ENCODE data around the gene KLHL29. TPM values are rescaled to one million over a fixed set of nuclear protein-coding genes. Genes with fewer than 3 reads are reported as not detected.

Gene KLHL29
- total and polyA plus RNA-seq, 2 of the 13 experiments (the other 11 are each of a cell fraction or from before 2014, with no cell fraction given) = 0.01 TPM; not detected in 1

DNA sequence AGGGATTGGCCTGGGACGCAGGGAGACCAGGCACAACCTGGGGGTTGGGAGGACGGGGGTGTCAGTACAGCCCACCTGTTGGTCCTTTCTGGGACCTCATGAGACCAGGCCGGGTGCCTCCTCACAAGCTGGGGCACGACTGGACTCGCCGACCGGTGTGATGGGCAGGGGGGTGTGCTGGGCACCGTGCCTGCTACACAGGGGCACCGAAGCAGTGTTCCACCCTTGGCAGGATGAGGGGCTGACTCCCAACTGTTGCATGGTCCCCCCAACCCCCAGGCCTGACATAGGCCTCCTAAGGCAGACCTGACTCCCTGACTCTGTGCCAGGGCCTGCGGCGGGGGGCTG is 285.2 kb downstream of the KLHL29 start:
- no peak for DNase-seq (ENCODE audit: low spot score)
- no peaks in the 10 kb centered on the region for H3K79me2 ChIP-seq (ENCODE audit: insufficient read depth, low read length)
- no peak overlapping the region for H2AFZ ChIP-seq (ENCODE audit: low read length)
- TF ChIP-seq ARID4A (CRISPR knock-in tag; IDR thresholded peaks at IDR 0.05; ENCODE audit: borderline replicate concordance) (peak; percentile 11; the same call in 1 of the 2 replicates), HDAC6 (IDR thresholded peaks at IDR 0.05; ENCODE audit: low read depth, low read length) (no peak), THAP9 (CRISPR knock-in tag; IDR thresholded peaks at IDR 0.05; ENCODE audit: borderline replicate concordance) (0 out of 2 replicates have a peak, but pooled peaks have one; percentile 4), NRL (CRISPR knock-in tag; IDR thresholded peaks at IDR 0.05; ENCODE audit: borderline replicate concordance) (0 out of 2 replicates have a peak, but pooled peaks have one; percentile 18)
- peak overlapping the region in 1 of 3 experiments; percentile 32; a peak in 1 of 6 replicates for H3K4me3 ChIP-seq (replicated peaks in 1 of 3; ENCODE audit: insufficient read depth in 1 of 3, low read depth in 2 of 3, low read length in 3 of 3)
- in situ Hi-C loops (cut with HindIII; ENCODE audit: extremely low pct_ligation_motif_present, low pct_unique_long_range_greater_than_20kb) = no loop called here
- no peaks in the 10 kb centered on the region for H3K36me3 ChIP-seq (replicated peaks in 1 of 2; ENCODE audit: control insufficient read depth in 1 of 2, insufficient read depth in 2 of 2, low read length in 2 of 2)
- BruUV-seq (replicated peaks) = no TSS peak
- H4K20me1 ChIP-seq (ENCODE audit: insufficient read depth, low read length) = no peaks in the 10 kb centered on the region
- ChIA-PET POLR2A (no interaction called here), CTCF (ENCODE audit: low intra/inter-chr PET ratio, low total read pairs) (no interaction called here)
- peak overlapping the region; percentile 53 for H3K4me2 ChIP-seq (ENCODE audit: low read depth, low read length)
- no peak overlapping the region for H3K27ac ChIP-seq (ENCODE audit: extremely low read length, insufficient read depth, low read length)
- ATAC-seq = no peak
- H3K9me3 ChIP-seq (ENCODE audit: low read length) = no peaks in the 10 kb centered on the region
- H3K4me1 ChIP-seq (ENCODE audit: insufficient read depth, low read length) = peaks cover 25% of the 10 kb centered on the region
- no peak overlapping the region for H3K9ac ChIP-seq (ENCODE audit: insufficient read depth, low read depth, low read length)
- intact Hi-C loops (cut with micrococcal nuclease; ENCODE audit: unreplicated experiment) = no loop called here
- WGBS (ENCODE audit: low lambda C conversion rate) = 62% methylated on average over 11 of the region's 11 CpGs
- peaks cover 2 to 13% of the 10 kb centered on the region in 2 experiments; a peak in 2 of 5 replicates for H3K27me3 ChIP-seq (ENCODE audit: control insufficient read depth in 1 of 2, insufficient read depth in 2 of 2, low read length in 2 of 2)
- FAIRE-seq = no peak

Measured in HepG2 (cell line).